Adrenal gland (tissue), 12 donors: ENCODE results near the gene KRT79. TPM values are rescaled to one million over a fixed set of nuclear protein-coding genes. Genes with fewer than 3 reads are reported as not detected.

Source experiments
- DNase-seq, 7 donors: peaks; one replicate each; pipeline ENCODE4 v3.0.0-alpha.2; 2019 to 2020
- H3K27ac ChIP-seq, 5 donors: fragments of 200-600 bp; sonication (generic) in 4 of 5; 1 replicate in 3 of 5; 2 replicates in 2 of 5; pipeline versions ENCODE4 v1.5.1 to v1.8.0; 2016 to 2020; ENCODE audit warnings: mild to moderate bottlenecking in 1 of 5
- H3K27me3 ChIP-seq: fragments of 200-600 bp; 2 replicates; pipeline ENCODE4 v1.8.0; 2021
- H3K36me3 ChIP-seq, 2 donors: fragments of 200-600 bp; replicated peaks in 1 of 2; 1 replicate in 1 of 2; 2 replicates in 1 of 2; pipeline versions ENCODE4 v1.5.1 to v1.8.0; 2018 to 2022
- H3K4me1 ChIP-seq, 2 donors: fragments of 200-600 bp; replicated peaks in 1 of 2; 1 replicate in 1 of 2; 2 replicates in 1 of 2; pipeline versions ENCODE4 v1.5.1 to v1.8.0; 2018 to 2021
- H3K4me3 ChIP-seq, 4 donors: fragments of 200-600 bp; sonication (generic) in 3 of 4; one replicate each; pipeline ENCODE4 v1.5.1; 2016 to 2018
- H3K9me3 ChIP-seq, 3 donors: fragments of 200-600 bp; sonication (generic) in 1 of 3; replicated peaks in 1 of 3; 1 replicate in 2 of 3; 2 replicates in 1 of 3; pipeline versions ENCODE4 v1.5.1 to v1.8.0; 2016 to 2021
- CTCF ChIP-seq, 6 experiments: fragments of 450-650 bp in 4 of 6; fragments of 200-600 bp in 2 of 6; sonication (generic) in 1 of 6; IDR thresholded peaks; 1 replicate in 5 of 6; 2 replicates in 1 of 6; pipeline versions ENCODE4 v1.5.1 to v1.8.0; 2016 to 2021; ENCODE audit warnings: antibody characterized with exemption in 6 of 6, mild to moderate bottlenecking in 2 of 6, moderate library complexity in 1 of 6
- POLR2A ChIP-seq, 2 donors: fragments of 450-650 bp; IDR thresholded peaks; one replicate each; pipeline ENCODE4 v1.6.1; 2017; ENCODE audit warnings: antibody characterized with exemption in 2 of 2, mild to moderate bottlenecking in 2 of 2, moderate library complexity in 1 of 2
- WGBS, 4 donors: extraction: QIAGEN DNeasy Blood & Tissue Kit in 2 of 4; methylation state at CpG; one replicate each; pipeline versions ENCODE4 v1.1.5 to v1.1.7; 2013 to 2017; 5-methylcytosine and 5-hydroxymethylcytosine counted together
- intact Hi-C, 2 donors: fragments of 100-400 bp; cut with DNase I; formaldehyde crosslinking; loops; one replicate each; pipeline versions ENCODE4 v1.14.1 to v1.15.0; 2022 to 2023
- polyA plus RNA-seq, 3 donors: library from polyadenylated mRNA; stranded (reverse); fragments of 200-250 nt in 2 of 3; fragments of 350-450 nt in 1 of 3; fragmentation: Illumina TruSeq in 1 of 3; extraction: RNeasy Lipid Tissue Mini Kit (QIAGEN cat#74804) in 1 of 3; gene quantifications; one replicate each; pipeline ENCODE4 v1.2.3, GENCODE V29; 2013 to 2014
- total RNA-seq, 9 donors: library from RNA; depleted of rRNA in 4 of 9; stranded (reverse); fragments of >200 nt in 4 of 9; fragments of 120-200 nt in 1 of 9; fragmentation: NEBNext Ultra II Directional in 1 of 9; extraction: Animal tissue kit (Norgen Biotek cat#: 25700) in 1 of 9; gene quantifications; one replicate each; pipeline versions ENCODE4 v1.1.0 to v1.2.4, GENCODE V29; 2013 to 2023
- donor health status: healthy with polysubstance abuse.
- donor health status: Bipolar disorder and iron deficiency.
- donor health status: DM: yes; HTN: yes; CAD: no.
- donor health status: DM: no; HTN: no; CAD: no.
- donor health status: DM: no; HTN: no; CAD: no.
- donor health status: DM: yes; HTN: yes; CAD: no.

Gene KRT79
- total and polyA plus RNA-seq, 12 donors, result 0.24 TPM; not detected in 11

DNA sequence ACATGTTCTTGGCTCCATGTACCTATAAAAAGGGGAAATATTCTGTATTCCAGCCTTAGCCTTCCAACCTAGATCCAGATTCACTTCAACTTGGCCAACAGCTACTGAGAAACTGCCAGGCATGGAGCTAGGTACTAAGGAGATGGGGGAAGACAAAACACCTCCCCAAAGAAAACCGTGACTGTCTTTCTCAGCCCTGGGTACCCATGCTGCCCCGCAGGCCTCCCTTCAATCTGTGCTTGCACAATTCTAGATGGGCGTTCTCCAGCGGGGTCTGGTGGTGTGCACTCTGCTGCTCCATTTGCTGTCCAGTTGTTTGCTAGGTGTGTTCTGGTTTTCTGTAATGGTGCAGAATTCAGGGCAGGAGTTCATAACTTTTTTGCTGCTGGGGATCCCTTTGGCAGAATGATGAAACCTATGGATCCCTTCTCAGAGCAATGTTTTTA is 19.4 kb downstream of the KRT79 start:
- WGBS, 4 donors, result 70 to 95% (median 83%) methylated on average over 4 of the region's 4 CpGs
- intact Hi-C loops, result no loop called here
- Histone ChIP-seq H3K27me3 (peaks cover 9% of the 10 kb centered on the region), H3K27ac (no peak overlapping the region), H3K36me3 (no peaks in the 10 kb centered on the region), H3K4me1 (no peaks in the 10 kb centered on the region), H3K4me3 (no peak overlapping the region), H3K9me3 (no peaks in the 10 kb centered on the region)
- DNase-seq, result no peak
- TF ChIP-seq CTCF (IDR thresholded peaks at IDR 0.05) (no peak), POLR2A (IDR thresholded peaks at IDR 0.05) (no peak)

DNA sequence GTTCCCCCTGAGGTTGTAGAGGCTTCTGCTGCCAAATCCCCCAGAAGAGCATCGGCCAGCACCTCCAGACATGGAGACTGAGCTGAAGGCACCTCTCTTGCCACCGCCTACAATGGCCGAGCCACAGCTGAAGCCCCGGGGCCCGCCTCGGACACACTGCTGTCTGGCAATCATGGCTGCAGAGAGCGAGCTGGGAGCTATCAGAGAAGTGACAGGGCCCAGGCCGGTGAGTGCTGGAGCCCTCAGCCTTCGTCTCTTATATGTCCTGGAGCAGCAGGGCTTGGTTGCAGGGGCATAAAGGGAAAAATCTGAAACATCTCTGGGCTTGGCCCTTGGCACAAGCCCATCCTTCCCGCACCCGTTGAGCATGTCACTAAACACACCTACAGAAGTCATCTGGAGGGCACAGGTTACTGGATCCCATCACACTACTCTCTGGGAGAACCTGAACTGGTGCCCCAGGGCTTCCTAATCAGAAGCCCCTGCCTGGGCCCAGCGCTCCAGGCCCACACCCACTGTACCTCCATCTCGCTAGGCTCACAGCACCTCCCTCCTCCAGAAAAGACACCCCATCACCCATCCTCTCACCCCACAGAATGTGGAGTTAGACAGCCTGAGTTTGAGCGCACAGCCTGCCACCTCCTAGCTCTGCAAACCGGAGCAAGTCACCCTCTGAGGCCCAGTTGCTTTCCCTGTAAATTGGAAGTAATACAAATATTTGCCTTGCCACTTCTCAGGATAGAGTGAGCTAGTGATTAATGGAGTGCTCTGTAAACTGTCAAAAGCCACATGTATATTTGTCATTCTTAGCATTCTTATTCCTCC is 20.0 kb downstream of the KRT79 start, which contains the start of gene KRT4:
KRT4 (minus strand) TSS at position 232 of the 825 bp plus-strand sequence; CDS start at position 174, 58 bp downstream.
- TF ChIP-seq POLR2A (IDR thresholded peaks at IDR 0.05) (no peak), CTCF (IDR thresholded peaks at IDR 0.05) (no peak)
- no peak for DNase-seq
- Histone ChIP-seq H3K36me3 (no peaks in the 10 kb centered on the region), H3K27ac (no peak within 1 kb of the TSS), H3K9me3 (no peaks in the 10 kb centered on the region), H3K27me3 (peaks cover 2% of the 10 kb centered on the region), H3K4me1 (no peaks in the 10 kb centered on the region), H3K4me3 (no peak within 1 kb of the TSS)
- intact Hi-C loops, result no loop called here
- 82 to 96% (median 87%) methylated on average over 4 to 15 of the region's 15 CpGs for WGBS, 4 donors

- Histone ChIP-seq H3K4me1 (no peaks in the 10 kb centered on the region), H3K27ac (no peak overlapping the region), H3K4me3 (no peak overlapping the region), H3K36me3 (no peaks in the 10 kb centered on the region), H3K27me3 (no peaks in the 10 kb centered on the region), H3K9me3 (no peaks in the 10 kb centered on the region)
- intact Hi-C loops, result no loop called here
- TF ChIP-seq POLR2A (IDR thresholded peaks at IDR 0.05) (no peak), CTCF (IDR thresholded peaks at IDR 0.05) (no peak)
- DNase-seq, result no peak
- 70 to 90% (median 82%) methylated on average over 1 to 10 of the region's 10 CpGs for WGBS, 4 donors
Observed at GRCh38 chr12:52813203-52813819, 20.8 kb downstream of the KRT79 start.

DNA sequence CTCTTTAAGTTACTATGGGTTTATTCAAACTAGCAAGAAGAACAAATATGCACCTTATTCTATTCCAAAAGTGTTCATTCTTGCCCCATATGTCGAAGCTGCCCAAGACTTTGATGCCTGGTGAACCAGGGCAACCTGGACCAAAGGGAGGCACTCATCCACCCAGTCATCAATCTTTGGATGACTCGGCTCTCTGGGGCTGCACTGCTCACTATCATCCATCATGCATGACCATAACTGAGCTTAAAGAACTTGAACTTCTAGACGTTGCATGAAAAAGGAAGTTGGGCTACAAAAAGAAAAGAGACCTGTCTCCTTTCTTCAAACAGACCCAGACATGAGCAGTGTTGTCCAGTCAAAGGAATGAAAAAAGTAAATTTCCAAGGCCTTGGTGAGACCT is 21.4 kb downstream of the KRT79 start:
- intact Hi-C loops, result no loop called here
- WGBS, 4 donors, result 36 to 49% (median 49%) methylated on average over 3 of the region's 3 CpGs
- no peaks in the 10 kb centered on the region for H3K27me3 ChIP-seq
- no peaks in the 10 kb centered on the region for H3K9me3 ChIP-seq
- H3K4me3 ChIP-seq, result no peak overlapping the region
- no peaks in the 10 kb centered on the region for H3K4me1 ChIP-seq
- no peak overlapping the region for H3K27ac ChIP-seq
- DNase-seq, result no peak
- H3K36me3 ChIP-seq, result no peaks in the 10 kb centered on the region
- no peak for TF ChIP-seq CTCF (IDR thresholded peaks at IDR 0.05)
- TF ChIP-seq POLR2A (IDR thresholded peaks at IDR 0.05), result no peak
